ENCODE results near the gene DHRS3. TPM values are rescaled to one million over a fixed set of nuclear protein-coding genes. Genes with fewer than 3 reads are reported as not detected.

Gene DHRS3
- total RNA-seq, 1 experiment from 2014 or later: 54.5 TPM

- Histone ChIP-seq H3K56ac (ENCODE audit: insufficient read length, low read depth, low read length) (no peak overlapping the region), H3K9me3 (ENCODE audit: control insufficient read depth, low read depth, low read length) (no peaks in the 10 kb centered on the region), H3K79me2 (ENCODE audit: insufficient read depth, low read length) (no peaks in the 10 kb centered on the region), H3K18ac (ENCODE audit: insufficient read length, low read depth, low read length) (no peak overlapping the region), H3K79me1 (ENCODE audit: insufficient read depth, low read depth, low read length, poor library complexity, severe bottlenecking) (no peaks in the 10 kb centered on the region), H3K4ac (ENCODE audit: low read depth, low read length) (no peak overlapping the region), H3K4me2 (ENCODE audit: insufficient read depth, insufficient read length, low read length) (peak overlapping the region; percentile 75), H3K14ac (ENCODE audit: insufficient read depth, low read length) (no peak overlapping the region), H3K23me2 (ENCODE audit: insufficient read length, low read depth, low read length, poor library complexity, severe bottlenecking) (peaks cover 25% of the 10 kb centered on the region), H2BK15ac (ENCODE audit: low read depth, low read length) (no peak overlapping the region), H2BK12ac (ENCODE audit: insufficient read length, low read depth, low read length) (no peak overlapping the region), H4K8ac (replicated peaks; ENCODE audit: insufficient read length, low read depth, low read length) (no peak overlapping the region), H3T11ph (ENCODE audit: low read length) (no peak overlapping the region), H2BK5ac (ENCODE audit: insufficient read length, low read length) (no peak overlapping the region), H4K91ac (ENCODE audit: insufficient read length, low read depth, low read length) (no peak overlapping the region), H4K5ac (ENCODE audit: insufficient read length, low read depth, low read length) (no peak overlapping the region), H3K9ac (ENCODE audit: extremely low read depth, insufficient read length, low read length) (no peak overlapping the region), H2AFZ (ENCODE audit: low read length) (no peak overlapping the region), H2BK20ac (ENCODE audit: low read depth, low read length, poor library complexity, severe bottlenecking) (no peak overlapping the region), H4K20me1 (ENCODE audit: control insufficient read depth, insufficient read depth, insufficient read length) (no peaks in the 10 kb centered on the region), H2AK5ac (ENCODE audit: insufficient read length, low read length) (no peak overlapping the region), H2BK120ac (ENCODE audit: low read depth, low read length, poor library complexity, severe bottlenecking) (no peak overlapping the region), H3K27ac (ENCODE audit: insufficient read length, low read depth, low read length) (no peak overlapping the region), H3K4me1 (ENCODE audit: insufficient read depth, low read length) (peaks cover 2% of the 10 kb centered on the region; the same call in 1 of the 2 replicates), H3K23ac (ENCODE audit: insufficient read length, low read depth, low read length) (no peak overlapping the region), H3K27me3 (ENCODE audit: insufficient read depth, low read length) (no peaks in the 10 kb centered on the region)
- TF ChIP-seq, protein P1, sequence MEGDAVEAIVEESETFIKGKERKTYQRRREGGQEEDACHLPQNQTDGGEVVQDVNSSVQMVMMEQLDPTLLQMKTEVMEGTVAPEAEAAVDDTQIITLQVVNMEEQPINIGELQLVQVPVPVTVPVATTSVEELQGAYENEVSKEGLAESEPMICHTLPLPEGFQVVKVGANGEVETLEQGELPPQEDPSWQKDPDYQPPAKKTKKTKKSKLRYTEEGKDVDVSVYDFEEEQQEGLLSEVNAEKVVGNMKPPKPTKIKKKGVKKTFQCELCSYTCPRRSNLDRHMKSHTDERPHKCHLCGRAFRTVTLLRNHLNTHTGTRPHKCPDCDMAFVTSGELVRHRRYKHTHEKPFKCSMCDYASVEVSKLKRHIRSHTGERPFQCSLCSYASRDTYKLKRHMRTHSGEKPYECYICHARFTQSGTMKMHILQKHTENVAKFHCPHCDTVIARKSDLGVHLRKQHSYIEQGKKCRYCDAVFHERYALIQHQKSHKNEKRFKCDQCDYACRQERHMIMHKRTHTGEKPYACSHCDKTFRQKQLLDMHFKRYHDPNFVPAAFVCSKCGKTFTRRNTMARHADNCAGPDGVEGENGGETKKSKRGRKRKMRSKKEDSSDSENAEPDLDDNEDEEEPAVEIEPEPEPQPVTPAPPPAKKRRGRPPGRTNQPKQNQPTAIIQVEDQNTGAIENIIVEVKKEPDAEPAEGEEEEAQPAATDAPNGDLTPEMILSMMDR (conservative IDR thresholded peaks at IDR 0.05): peak; percentile 96
- Mint-ChIP-seq H3K27me3 (ENCODE audit: low read depth) (no peaks in the 10 kb centered on the region), H3K4me3 (peak overlapping the region; percentile 96 to 98), H3K36me3 (ENCODE audit: insufficient read depth in 1 of 3, low read depth in 3 of 3) (peaks cover under 1 to 2% (median under 1%) of the 10 kb centered on the region in 3 experiments; a peak in 5 of 7 replicates), H3K9me3 (no peaks in the 10 kb centered on the region), H3K4me1 (peaks cover 56 to 62% of the 10 kb centered on the region in 2 experiments), H3K27ac (no peak overlapping the region; a peak in 1 of 7 replicates)
- WGBS (ENCODE audit: extremely low coverage, insufficient read length, low lambda C conversion rate): no CpG with 5 or more reads among the region's 23 CpGs
- DNase-seq: peak; percentile 88
These were observed 1.9 kb upstream of the DHRS3 start for GRCh38 chr1:12619792-12620487.

Data from H9 (cell line).